Stimulated activated CD8-positive, alpha-beta memory T cell treated with anti-CD3 and anti-CD28 coated beads, Interleukin-2, amount 100 ng/mL, for 48 hours (primary cell): ENCODE results near the gene TRAF2.
"Not testable (repeated sequence)": the region's sequence is repeated elsewhere in the genome, so short reads cannot be mapped to it uniquely, and the experiment has no call there.

Source experiments
- DNase-seq, 2 donors: peaks; one replicate each; pipeline ENCODE4 v3.0.0-alpha.2; 2020; ENCODE audit warnings: low read depth in 2 of 2

TRAF2 gene

GRCh38 chr9:136882109-136882946, 4.0 kb upstream of the TRAF2 start:
- peak; percentile 85 to 89 for DNase-seq

GRCh38 chr9:136882947-136883283, 3.4 kb upstream of the TRAF2 start:
- not testable (repeated sequence) for DNase-seq

GRCh38 chr9:136883670-136884069, 2.6 kb upstream of the TRAF2 start:
- not testable (repeated sequence) for DNase-seq

- no peak for DNase-seq
Observed at GRCh38 chr9:136886610-136887597, 588 bp downstream of the TRAF2 start.

- no peak for DNase-seq
Observed at GRCh38 chr9:136888454-136888853, 2.1 kb downstream of the TRAF2 start.

GRCh38 chr9:136889858-136890257, 3.5 kb downstream of the TRAF2 start:
- no peak for DNase-seq

- no peak for DNase-seq
Observed at GRCh38 chr9:136890661-136891060, 4.3 kb downstream of the TRAF2 start.

GRCh38 chr9:136896027-136896426, 9.7 kb downstream of the TRAF2 start:
- no peak for DNase-seq

GRCh38 chr9:136898483-136899100, 12.3 kb downstream of the TRAF2 start:
- no peak for DNase-seq

- DNase-seq: no peak
Observed at GRCh38 chr9:136899196-136899595, 12.9 kb downstream of the TRAF2 start.

GRCh38 chr9:136900556-136900955, 14.2 kb downstream of the TRAF2 start:
- DNase-seq: no peak

- DNase-seq: no peak
Observed at GRCh38 chr9:136900988-136901515, 14.7 kb downstream of the TRAF2 start.

GRCh38 chr9:136901516-136902258, 15.4 kb downstream of the TRAF2 start:
- DNase-seq: peak; percentile 66 to 68

GRCh38 chr9:136902259-136902821, 16.0 kb downstream of the TRAF2 start:
- peak; percentile 75 to 77 for DNase-seq

GRCh38 chr9:136903041-136903554, 16.8 kb downstream of the TRAF2 start:
- no peak for DNase-seq

GRCh38 chr9:136906266-136906665, 19.9 kb downstream of the TRAF2 start:
- DNase-seq: no peak

- no peak for DNase-seq
Observed at GRCh38 chr9:136907011-136907914, 20.9 kb downstream of the TRAF2 start.

GRCh38 chr9:136910197-136910900, 24.0 kb downstream of the TRAF2 start:
- DNase-seq: no peak

- DNase-seq: no peak
Observed at GRCh38 chr9:136910901-136911245, 24.6 kb downstream of the TRAF2 start.
